ENCODE measurements around the gene KLF16.

Gene KLF16

DNA sequence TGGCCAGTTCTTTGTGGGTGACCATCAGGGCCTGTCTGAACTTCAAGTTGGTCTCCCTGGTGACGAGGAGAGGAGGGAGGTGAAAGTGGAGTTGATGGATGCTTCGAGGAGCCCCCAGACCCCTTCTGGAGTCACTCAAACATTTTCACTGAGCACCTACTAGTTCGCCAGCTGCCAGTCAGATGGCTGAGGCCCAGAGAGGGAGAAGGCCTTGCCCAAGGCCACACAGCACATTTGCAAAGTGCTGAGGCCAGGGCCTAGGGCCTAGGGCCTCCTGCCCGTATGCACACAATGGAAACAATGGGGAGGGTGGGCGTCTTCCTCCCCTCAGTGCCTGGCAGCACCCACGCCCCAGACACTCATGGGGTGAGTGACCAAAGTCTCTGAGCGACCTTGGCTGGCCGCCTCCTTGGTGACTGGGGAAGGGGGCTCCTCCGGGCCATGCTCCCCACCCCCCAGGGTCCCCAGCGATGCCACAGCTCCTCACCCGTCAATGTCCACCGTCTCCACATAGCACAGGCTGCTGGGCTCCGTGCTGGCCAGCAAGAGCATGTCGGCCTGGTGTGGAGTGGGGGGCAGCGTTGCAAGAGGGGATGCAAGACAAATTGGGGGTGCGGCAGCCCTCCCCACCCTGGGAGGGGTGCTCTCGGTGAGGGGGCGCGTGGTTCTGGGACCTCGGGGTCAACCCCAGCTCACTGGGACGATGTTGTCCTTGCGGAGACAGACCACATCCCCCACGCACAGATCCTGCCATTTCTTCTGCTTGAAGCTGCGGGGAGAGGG is 57.8 kb downstream of the KLF16 start:
- DNase-seq: no peak

DNA sequence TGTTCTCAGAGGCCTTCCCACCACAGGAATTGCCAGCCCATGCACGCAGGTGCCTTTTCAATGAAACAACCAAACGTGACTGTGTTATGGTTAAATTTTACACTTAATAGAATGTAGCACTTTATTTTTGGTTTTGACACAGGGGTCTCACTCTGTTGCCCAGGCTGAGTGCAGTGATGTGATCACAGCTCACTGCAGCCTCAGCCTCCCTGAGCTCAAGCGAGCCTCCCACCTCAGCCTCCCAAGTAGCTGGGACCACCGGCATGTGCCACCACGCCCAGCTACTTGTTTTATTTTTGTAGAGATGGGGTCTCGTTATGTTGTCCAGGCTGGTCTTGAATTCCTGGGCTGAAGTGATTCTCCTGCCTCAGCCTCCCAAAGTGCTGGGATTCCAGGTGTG is 58.5 kb downstream of the KLF16 start:
- DNase-seq: no peak

Measured in cortex of kidney (tissue), 1 donor.